Lower leg skin (tissue), 3 donors: ENCODE measurements around the gene CMSS1.

Source experiments
- CTCF ChIP-seq, 3 donors: fragments of 450-650 bp; IDR thresholded peaks; one replicate each; pipeline ENCODE4 v1.5.1; 2016; ENCODE audit warnings: antibody characterized with exemption in 3 of 3, mild to moderate bottlenecking in 3 of 3, moderate library complexity in 2 of 3
- POLR2A ChIP-seq, 2 donors: fragments of 450-650 bp; IDR thresholded peaks; one replicate each; pipeline ENCODE4 v1.6.1; 2016 to 2017; ENCODE audit warnings: antibody characterized with exemption in 2 of 2, mild to moderate bottlenecking in 1 of 2, moderate library complexity in 1 of 2

GRCh38 chr3:100225883-100226282, 408.2 kb downstream of the CMSS1 start:
- TF ChIP-seq CTCF (IDR thresholded peaks at IDR 0.05) (no peak), POLR2A (IDR thresholded peaks at IDR 0.05) (no peak)
